ENCODE measurements around the gene LHX3. TPM values are rescaled to one million over a fixed set of nuclear protein-coding genes. Genes with fewer than 3 reads are reported as not detected.

The LHX3 gene
- total RNA-seq, 1 experiment from 2014 or later, result 0.22 TPM

- CTCF ChIA-PET, result interaction anchor here (0.7 kb wide), 1 partner anchor 14 kb away, joined by 4 read pairs; no protein-coding TSS in a partner anchor
- intact Hi-C loops (cut with micrococcal nuclease; ENCODE audit: unreplicated experiment), result no loop called here
Observed at GRCh38 chr9:136156209-136157120, 48.5 kb downstream of the LHX3 start.

GRCh38 chr9:136155576-136155975 lies 49.4 kb downstream of the LHX3 start:
- Histone ChIP-seq H3K4me2 (no peak overlapping the region), H3K9me2 (ENCODE audit: insufficient read depth) (no peaks in the 10 kb centered on the region), H3K36me3 (ENCODE audit: low read depth) (no peaks in the 10 kb centered on the region), H3K4me1 (replicated peaks; ENCODE audit: insufficient read depth) (no peaks in the 10 kb centered on the region), H3K27me3 (ENCODE audit: insufficient read depth, low read depth) (peaks cover 56% of the 10 kb centered on the region), H3F3A (ENCODE audit: insufficient read depth, low read depth) (no peaks in the 10 kb centered on the region), H2AFZ (no peak overlapping the region), H3K79me2 (ENCODE audit: low read depth) (no peaks in the 10 kb centered on the region), H3K4me3 (no peak overlapping the region), H3K27ac (no peak overlapping the region), H3K9me3 (ENCODE audit: insufficient read depth, low read depth) (no peaks in the 10 kb centered on the region), H4K20me1 (ENCODE audit: insufficient read depth) (no peaks in the 10 kb centered on the region)
- POLR2A ChIA-PET (ENCODE audit: unreplicated experiment), result no interaction called here
- DNase-seq, result no peak
- intact Hi-C loops (cut with micrococcal nuclease; ENCODE audit: unreplicated experiment), result no loop called here
- BruUV-seq (replicated peaks), result no TSS peak
- no peak for TF ChIP-seq CTCF (conservative IDR thresholded peaks at IDR 0.05)
- no peak for TF ChIP-seq EZH2 (IDR thresholded peaks at IDR 0.05; ENCODE audit: low read depth)
- CTCF ChIA-PET, result no interaction called here

More at GRCh38 chr9:136156209-136157120, 48.5 kb downstream of the LHX3 start:
- no peak overlapping the region for H3K4me3 ChIP-seq
- H3K36me3 ChIP-seq (ENCODE audit: low read depth), result no peaks in the 10 kb centered on the region
- POLR2A ChIA-PET (ENCODE audit: unreplicated experiment), result no interaction called here
- H4K20me1 ChIP-seq (ENCODE audit: insufficient read depth), result no peaks in the 10 kb centered on the region
- H3K79me2 ChIP-seq (ENCODE audit: low read depth), result no peaks in the 10 kb centered on the region
- H3K27me3 ChIP-seq (ENCODE audit: insufficient read depth, low read depth), result peaks cover 59% of the 10 kb centered on the region
- no peak overlapping the region for H2AFZ ChIP-seq
- H3K9me3 ChIP-seq (ENCODE audit: insufficient read depth, low read depth), result no peaks in the 10 kb centered on the region
- BruUV-seq (replicated peaks), result no TSS peak
- no peaks in the 10 kb centered on the region for H3K4me1 ChIP-seq (replicated peaks; ENCODE audit: insufficient read depth)
- no peaks in the 10 kb centered on the region for H3K9me2 ChIP-seq (ENCODE audit: insufficient read depth)
- no peak overlapping the region for H3K27ac ChIP-seq
- H3F3A ChIP-seq (ENCODE audit: insufficient read depth, low read depth), result no peaks in the 10 kb centered on the region
- no peak for TF ChIP-seq CTCF (conservative IDR thresholded peaks at IDR 0.05)
- TF ChIP-seq EZH2 (IDR thresholded peaks at IDR 0.05; ENCODE audit: low read depth), result no peak
- no peak for DNase-seq
- H3K4me2 ChIP-seq, result no peak overlapping the region

- H3K9me3 ChIP-seq (ENCODE audit: insufficient read depth, low read depth), result no peaks in the 10 kb centered on the region
- no peaks in the 10 kb centered on the region for H3K9me2 ChIP-seq (ENCODE audit: insufficient read depth)
- H3K27me3 ChIP-seq (ENCODE audit: insufficient read depth, low read depth), result peaks cover 55% of the 10 kb centered on the region
- TF ChIP-seq CTCF (conservative IDR thresholded peaks at IDR 0.05), result no peak
- no peak overlapping the region for H3K4me3 ChIP-seq
- H3F3A ChIP-seq (ENCODE audit: insufficient read depth, low read depth), result no peaks in the 10 kb centered on the region
- H3K79me2 ChIP-seq (ENCODE audit: low read depth), result no peaks in the 10 kb centered on the region
- BruUV-seq (replicated peaks), result no TSS peak
- no peak overlapping the region for H2AFZ ChIP-seq
- H3K36me3 ChIP-seq (ENCODE audit: low read depth), result no peaks in the 10 kb centered on the region
- ChIA-PET POLR2A (ENCODE audit: unreplicated experiment) (no interaction called here), CTCF (no interaction called here)
- no peaks in the 10 kb centered on the region for H4K20me1 ChIP-seq (ENCODE audit: insufficient read depth)
- no peaks in the 10 kb centered on the region for H3K4me1 ChIP-seq (replicated peaks; ENCODE audit: insufficient read depth)
- DNase-seq, result no peak
- H3K4me2 ChIP-seq, result no peak overlapping the region
- intact Hi-C loops (cut with micrococcal nuclease; ENCODE audit: unreplicated experiment), result no loop called here
- H3K27ac ChIP-seq, result no peak overlapping the region
Observed at GRCh38 chr9:136154943-136155342, 50.0 kb downstream of the LHX3 start.

Data from PC-9 (cell line).